SHP77 (cell line): ENCODE results near the gene PPP2R5B.
"Not testable (repeated sequence)": the region's sequence is repeated elsewhere in the genome, so short reads cannot be mapped to it uniquely, and the experiment has no call there.

Source experiments
- DNase-seq, 2 experiments: peaks; one replicate each; lab custom pipeline; 2025; lab: John Stamatoyannopoulos, UW

The PPP2R5B gene

GRCh38 chr11:64976651-64977050 is 52.2 kb downstream of the PPP2R5B start:
- DNase-seq: no peak

GRCh38 chr11:64983339-64983738 is 58.9 kb downstream of the PPP2R5B start:
- DNase-seq: not testable (repeated sequence)
